SKM-1 treated with dmso at 0.1 percent for 144 hours (cell line): ENCODE measurements around the gene CCDC88C.
"Not testable (repeated sequence)": the region's sequence is repeated elsewhere in the genome, so short reads cannot be mapped to it uniquely, and the experiment has no call there.

Experiments
- DNase-seq: peaks from one replicate; lab custom pipeline; 2025; ENCODE audit not compliant: unreplicated experiment; lab: John Stamatoyannopoulos, UW

CCDC88C gene

GRCh38 chr14:91417120-91417982 is at the start of gene CCDC88C:
Gene CCDC88C, minus strand, starts transcription at chr14:91417820. Its CDS starts 130 bp downstream, at chr14:91417690.
- no peak for DNase-seq

DNA sequence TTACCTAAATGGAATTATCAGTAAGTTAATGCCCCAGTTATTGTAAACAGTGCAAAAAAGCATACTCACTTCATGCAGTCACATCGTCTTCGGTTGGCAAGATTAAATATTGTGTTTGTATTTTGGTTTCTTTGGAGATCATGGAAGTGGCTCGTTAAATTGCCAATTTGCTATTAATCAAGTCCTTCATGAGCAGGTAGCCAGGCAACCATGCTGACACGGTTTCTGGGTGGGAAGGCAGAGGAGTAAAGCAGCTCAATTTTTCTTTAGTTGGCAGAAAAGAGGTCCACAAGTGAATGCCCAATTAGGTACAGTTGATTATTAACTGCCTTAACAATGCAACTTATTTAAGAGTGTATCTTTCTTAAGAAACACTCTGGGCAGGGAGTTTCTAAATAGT is 48.6 kb upstream of the CCDC88C start:
- DNase-seq, result no peak

DNA sequence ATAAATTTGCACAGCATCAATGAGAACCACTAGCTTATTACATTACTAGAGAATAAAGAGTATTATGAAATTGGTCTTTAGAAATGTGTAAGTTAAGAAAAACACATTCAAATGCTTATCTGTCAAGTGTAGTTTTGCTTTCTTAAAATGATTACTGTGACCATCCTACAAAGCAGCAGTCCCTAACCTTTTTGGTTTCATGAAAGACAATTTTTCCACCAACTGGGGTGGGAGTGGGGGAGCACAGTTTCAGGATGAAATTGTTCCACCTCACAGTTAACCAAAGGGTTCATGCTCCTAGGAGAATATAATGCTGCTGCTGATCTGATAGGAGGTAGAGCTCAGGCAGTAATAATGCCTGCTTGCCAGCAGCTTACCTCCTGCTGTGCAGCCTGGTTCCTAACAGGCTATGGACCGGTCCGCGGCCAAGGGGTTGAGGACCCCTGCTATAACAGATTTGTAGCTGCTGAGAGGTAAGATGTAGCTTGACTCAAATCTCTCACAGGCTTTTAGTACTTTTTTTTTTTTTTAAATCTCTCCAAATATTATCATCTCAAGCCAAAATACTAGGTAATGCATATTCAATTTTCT is 47.1 kb upstream of the CCDC88C start:
- no peak for DNase-seq

GRCh38 chr14:91458612-91459011 is 41.0 kb upstream of the CCDC88C start:
- no peak for DNase-seq

GRCh38 chr14:91456283-91456682 is 38.7 kb upstream of the CCDC88C start:
- DNase-seq, result no peak

DNA sequence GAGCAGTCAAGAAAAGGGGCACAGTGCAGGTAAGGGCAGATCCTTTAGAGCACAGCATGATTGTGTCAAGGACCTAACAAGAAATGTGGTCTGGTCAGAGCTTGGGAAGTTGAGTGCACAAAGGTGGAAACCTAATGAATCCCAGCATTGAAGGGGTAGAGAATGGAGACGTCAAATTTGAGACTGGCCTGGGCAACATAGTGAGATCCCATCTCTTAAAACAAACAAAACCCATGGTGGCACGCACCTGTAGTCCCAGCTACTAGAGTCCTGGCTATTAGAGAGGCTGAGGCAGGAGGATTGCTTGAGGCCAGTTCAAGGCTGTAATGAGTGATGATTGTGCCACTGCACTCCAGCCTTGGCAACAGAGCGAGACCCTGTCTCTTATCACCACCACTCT is 37.0 kb upstream of the CCDC88C start:
- no peak for DNase-seq

DNA sequence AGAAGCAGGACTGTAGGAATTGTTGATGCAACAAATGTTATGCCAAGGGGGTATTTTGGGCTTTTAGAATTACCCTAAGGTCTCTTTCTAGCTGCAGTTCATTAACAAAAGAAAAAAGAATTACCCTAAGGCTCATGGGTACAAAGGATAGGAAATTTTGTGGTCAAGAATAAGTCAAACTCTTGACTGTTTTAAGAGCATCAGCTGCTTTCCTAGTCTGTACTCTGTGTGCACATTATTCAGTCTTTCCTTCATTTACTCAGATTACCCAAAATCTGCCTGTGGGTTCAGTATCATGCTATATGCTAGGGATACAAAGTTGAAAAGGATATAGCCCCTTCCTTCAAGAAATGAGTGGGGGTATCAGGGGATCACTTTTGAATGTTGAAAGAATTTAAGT is 36.5 kb upstream of the CCDC88C start:
- DNase-seq, result no peak

DNA sequence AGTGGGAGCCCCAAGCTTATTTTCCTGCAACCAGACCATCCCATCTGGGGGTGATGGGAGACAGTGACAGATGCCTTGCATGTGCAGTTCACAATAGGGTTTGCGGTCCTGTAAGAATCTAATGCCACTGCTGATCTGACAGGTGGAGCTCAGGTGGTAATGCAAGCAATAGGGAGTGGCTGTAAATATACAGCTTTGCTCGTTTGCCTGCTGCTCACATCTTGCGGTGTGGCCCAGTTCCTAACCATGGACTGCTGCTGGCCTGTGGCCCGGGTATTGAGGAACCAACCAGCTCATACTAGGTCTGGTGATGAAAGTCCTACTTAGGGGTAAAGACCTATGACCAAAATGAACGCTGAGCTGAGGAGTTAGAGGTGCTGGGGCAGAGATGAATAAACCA is 36.1 kb upstream of the CCDC88C start:
- DNase-seq, result no peak

DNA sequence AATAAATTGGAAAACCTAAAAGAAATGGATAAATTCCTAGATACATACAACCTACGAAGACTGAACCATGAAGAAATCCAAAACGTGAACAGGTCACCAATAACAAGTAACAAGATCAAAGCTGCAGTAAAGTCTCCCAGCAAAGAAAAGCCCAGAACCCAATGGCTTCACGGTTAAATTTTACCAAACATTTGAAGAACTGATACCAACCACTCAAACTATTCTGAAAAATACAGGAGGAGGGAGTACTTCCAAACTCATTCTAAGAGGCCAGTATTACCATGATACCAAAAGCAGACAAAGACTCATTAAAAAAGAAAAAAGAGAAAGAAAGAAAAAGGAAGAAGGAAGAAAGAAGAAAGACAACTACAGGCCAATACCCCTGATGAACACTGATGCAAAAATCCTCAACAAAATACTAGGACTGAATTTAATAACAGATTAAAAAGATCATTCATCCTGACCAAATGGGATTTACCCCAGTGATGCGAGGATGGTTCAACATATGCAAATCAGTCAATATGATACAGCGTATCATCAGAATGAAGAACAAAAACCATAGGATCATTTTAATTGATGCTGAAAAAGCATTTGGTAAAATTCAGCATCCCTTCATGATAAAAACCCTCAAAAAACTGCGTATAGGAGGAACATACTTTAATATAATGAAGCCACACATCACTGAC is 26.9 kb upstream of the CCDC88C start:
- DNase-seq, result no peak

DNA sequence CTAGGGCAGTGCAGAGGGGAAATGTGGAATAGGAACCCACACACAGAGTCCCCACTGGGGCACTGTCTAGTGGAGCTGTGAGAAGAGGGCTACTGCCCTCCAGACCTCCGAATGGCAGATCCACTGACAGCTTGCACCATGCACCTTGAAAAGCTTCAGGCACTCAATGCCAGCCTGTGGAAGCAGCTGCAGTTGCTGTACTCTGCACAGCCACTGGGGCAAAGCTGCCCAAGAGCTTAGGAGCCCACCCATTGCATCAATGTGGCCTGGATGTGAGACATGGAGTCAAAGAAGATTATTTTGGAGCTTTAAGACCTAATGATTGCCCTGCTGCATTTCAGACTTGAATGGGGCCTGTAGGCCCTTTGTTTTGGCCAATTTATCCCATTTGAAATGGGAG is 21.7 kb upstream of the CCDC88C start:
- DNase-seq, result no peak

GRCh38 chr14:91438845-91439244 is 21.2 kb upstream of the CCDC88C start:
- DNase-seq, result no peak

- DNase-seq, result not testable (repeated sequence)
Measured at GRCh38 chr14:91436266-91436665, 18.6 kb upstream of the CCDC88C start.

DNA sequence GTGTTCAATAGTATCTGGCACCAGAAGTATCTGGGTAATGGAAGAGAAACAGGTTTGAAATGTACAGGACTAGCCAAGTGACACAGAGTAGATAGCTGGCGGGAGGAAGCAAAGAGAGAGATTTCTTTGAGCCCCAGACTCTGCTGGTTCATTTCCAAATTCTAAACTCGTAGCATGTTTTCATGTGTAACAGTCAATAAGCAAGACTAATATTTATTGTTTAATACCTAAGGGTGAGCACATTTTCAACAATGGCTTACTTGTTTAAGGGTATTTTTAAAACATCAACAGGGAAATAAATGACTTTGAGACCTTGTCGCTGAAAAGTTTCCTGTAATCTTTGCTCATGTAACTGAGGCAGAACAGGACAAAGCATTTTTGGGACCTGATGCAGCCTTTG is 11.8 kb upstream of the CCDC88C start:
- no peak for DNase-seq

DNA sequence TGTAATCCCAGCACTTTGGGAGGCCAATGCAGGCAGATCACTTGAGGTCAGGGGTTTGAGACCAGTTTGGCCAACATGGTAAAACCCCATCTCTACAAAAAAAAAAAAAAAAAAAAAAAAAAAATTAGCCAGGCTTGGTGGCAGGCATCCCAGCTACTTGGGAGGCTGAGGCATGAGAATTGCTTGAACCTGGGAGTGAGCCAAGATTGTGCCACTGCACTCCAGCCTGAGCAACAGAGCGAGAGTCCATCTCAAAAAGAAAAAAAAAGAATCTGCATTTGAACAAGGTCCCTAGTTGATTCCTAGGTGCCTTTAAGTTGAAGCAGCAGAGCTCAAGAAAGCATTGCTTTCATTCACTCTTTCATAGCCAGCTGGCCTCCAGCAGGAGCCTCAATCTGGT is 11.3 kb upstream of the CCDC88C start:
- DNase-seq, result not testable (repeated sequence)

- not testable (repeated sequence) for DNase-seq
Measured at GRCh38 chr14:91425531-91425944, 7.9 kb upstream of the CCDC88C start.

DNA sequence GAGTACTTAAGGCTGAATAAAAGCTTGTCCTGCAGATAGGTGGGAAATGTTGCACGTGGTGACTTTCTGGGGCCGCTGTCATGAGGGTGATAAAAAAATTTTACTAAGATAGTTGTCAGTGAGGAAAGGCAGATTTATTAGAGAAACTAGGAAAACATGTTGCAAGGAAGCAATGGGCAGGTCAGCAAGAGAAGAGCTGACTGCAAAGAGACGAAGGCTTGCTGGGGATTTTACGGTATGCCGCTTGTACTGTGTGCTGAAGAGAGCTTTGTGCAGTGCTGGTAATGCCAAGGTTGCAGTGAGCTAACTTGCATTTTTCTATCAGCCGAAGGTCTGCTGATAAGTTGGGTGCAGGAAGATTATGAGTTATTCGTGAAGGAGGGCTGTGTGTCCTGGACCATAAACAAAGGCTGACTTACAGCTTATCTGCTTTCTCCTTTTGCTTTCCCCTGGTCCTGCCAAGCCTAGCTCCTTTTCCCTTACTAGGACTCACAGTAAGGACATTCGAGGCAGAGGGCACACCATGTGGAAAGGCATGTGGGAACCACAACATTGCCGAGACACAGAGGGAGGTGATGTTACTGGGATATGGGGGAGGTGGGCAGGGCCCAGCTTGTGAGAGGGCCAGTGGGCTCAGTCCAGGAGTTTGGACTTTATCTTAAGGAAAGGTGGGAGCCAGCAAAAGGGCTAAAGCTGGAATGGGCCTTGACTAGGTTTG is 7.4 kb upstream of the CCDC88C start:
- DNase-seq, result no peak

- no peak for DNase-seq
Measured at GRCh38 chr14:91420686-91421085, 3.1 kb upstream of the CCDC88C start.

DNA sequence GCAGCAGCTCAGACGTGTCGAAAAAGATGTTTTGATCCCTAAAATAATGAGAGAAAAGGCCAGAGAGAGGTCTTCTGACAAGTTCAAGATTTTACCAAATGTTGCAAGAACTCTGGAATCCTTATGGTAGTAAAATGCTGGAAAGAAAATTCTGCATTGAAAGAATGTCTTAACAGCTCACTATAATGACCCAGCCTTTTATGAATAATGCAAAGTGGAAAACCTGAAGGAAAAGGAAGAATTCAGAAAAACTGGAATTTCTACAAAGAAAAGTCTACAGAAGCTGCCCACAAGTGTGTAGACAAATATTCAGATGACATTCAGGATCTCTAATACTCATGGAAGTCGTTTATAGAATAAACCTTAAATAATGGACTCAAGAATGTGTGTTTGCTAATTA is 1.8 kb upstream of the CCDC88C start:
- no peak for DNase-seq

DNA sequence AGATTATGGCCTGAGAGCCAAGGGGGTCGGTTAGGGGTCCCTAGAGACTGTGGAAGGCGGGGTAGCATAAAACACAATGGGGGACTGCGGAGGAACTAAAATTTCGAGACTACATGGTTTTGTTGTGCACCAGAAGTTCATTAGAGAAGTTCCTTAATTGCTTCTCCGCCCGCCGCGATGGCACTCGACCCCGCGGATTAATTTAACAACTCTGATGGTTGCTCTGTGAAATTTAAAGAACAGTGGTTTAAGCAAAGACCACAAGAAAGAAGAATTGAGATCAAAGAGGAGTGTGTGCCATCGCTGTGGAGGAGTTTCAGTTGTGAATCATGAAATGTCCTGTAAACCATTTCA is 1.4 kb upstream of the CCDC88C start:
- DNase-seq, result no peak

DNA sequence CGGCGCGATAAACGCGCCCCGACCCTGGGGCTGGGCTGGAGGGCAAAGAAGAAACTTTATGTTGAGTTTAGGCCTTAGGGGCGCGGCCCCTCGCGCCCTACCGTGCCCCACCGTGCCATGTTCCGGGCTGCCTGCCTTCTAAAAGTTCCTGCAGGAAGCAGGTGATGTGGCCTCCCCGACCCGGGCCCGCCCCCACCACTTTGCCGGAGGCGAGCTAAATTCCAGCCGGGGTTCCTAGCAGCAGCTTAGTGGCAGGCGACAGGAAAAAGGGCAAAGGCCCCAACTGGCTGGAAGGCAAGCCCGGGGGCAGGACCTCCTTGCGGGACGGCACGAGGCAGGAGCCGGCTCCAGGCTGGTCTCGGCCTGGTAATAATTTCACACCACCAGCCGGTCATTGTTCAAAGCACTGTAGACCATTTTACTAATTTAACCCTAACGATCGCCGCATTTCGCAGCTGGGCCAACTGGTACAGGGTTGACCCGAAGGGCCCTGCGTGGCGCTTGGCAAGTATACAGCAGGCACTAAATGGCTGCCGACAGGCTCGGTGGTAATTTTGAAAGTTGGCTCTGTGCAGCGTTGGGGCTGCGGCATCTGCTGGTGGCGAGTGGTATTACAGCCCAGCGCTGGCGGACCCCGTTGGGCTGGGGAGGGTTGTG is 895 bp upstream of the CCDC88C start:
- no peak for DNase-seq

GRCh38 chr14:91417983-91418386 is 365 bp upstream of the CCDC88C start:
- peak; percentile 25 for DNase-seq
